ENCODE results near the gene SAP25.

DNA sequence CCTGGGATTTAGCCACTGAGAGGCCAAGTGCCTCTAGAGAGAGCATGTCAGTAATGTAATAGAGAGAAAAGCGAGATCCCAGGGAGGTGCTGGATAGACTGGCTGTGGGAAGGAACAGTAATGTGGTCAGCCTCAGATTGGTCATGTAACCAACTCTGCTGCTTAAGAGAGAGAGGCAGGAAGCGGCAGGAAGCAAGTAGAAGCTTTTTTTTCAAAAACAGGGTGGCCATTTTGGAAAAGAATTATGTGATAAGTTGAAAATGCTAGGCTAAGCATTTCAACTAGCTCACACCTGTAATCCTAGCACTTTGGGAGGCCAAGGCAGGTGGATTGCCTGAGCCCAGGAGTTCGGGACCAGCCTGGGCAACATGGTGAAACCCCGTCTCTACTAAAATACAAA lies 24.7 kb upstream of the SAP25 start:
- TF ChIP-seq, protein P1, sequence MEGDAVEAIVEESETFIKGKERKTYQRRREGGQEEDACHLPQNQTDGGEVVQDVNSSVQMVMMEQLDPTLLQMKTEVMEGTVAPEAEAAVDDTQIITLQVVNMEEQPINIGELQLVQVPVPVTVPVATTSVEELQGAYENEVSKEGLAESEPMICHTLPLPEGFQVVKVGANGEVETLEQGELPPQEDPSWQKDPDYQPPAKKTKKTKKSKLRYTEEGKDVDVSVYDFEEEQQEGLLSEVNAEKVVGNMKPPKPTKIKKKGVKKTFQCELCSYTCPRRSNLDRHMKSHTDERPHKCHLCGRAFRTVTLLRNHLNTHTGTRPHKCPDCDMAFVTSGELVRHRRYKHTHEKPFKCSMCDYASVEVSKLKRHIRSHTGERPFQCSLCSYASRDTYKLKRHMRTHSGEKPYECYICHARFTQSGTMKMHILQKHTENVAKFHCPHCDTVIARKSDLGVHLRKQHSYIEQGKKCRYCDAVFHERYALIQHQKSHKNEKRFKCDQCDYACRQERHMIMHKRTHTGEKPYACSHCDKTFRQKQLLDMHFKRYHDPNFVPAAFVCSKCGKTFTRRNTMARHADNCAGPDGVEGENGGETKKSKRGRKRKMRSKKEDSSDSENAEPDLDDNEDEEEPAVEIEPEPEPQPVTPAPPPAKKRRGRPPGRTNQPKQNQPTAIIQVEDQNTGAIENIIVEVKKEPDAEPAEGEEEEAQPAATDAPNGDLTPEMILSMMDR (IDR thresholded peaks at IDR 0.05) = no peak
- TF ChIP-seq FOSL2 (IDR thresholded peaks at IDR 0.05; ENCODE audit: borderline replicate concordance, low read depth) = no peak
- TF ChIP-seq, protein P2, sequence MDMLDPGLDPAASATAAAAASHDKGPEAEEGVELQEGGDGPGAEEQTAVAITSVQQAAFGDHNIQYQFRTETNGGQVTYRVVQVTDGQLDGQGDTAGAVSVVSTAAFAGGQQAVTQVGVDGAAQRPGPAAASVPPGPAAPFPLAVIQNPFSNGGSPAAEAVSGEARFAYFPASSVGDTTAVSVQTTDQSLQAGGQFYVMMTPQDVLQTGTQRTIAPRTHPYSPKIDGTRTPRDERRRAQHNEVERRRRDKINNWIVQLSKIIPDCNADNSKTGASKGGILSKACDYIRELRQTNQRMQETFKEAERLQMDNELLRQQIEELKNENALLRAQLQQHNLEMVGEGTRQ (IDR thresholded peaks at IDR 0.05; ENCODE audit: borderline replicate concordance, low read depth, low read length) = no peak
- TF ChIP-seq, protein P3, sequence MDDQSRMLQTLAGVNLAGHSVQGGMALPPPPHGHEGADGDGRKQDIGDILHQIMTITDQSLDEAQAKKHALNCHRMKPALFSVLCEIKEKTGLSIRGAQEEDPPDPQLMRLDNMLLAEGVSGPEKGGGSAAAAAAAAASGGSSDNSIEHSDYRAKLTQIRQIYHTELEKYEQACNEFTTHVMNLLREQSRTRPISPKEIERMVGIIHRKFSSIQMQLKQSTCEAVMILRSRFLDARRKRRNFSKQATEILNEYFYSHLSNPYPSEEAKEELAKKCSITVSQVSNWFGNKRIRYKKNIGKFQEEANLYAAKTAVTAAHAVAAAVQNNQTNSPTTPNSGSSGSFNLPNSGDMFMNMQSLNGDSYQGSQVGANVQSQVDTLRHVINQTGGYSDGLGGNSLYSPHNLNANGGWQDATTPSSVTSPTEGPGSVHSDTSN (IDR thresholded peaks at IDR 0.05) = no peak
- TF ChIP-seq EZH2phosphoT487 (IDR thresholded peaks at IDR 0.05; ENCODE audit: borderline replicate concordance, low read depth) = no peak
- TF ChIP-seq JUND (IDR thresholded peaks at IDR 0.05) = no peak
- TF ChIP-seq YY1 (IDR thresholded peaks at IDR 0.05; ENCODE audit: low read depth) = no peak
- TF ChIP-seq, protein P4, sequence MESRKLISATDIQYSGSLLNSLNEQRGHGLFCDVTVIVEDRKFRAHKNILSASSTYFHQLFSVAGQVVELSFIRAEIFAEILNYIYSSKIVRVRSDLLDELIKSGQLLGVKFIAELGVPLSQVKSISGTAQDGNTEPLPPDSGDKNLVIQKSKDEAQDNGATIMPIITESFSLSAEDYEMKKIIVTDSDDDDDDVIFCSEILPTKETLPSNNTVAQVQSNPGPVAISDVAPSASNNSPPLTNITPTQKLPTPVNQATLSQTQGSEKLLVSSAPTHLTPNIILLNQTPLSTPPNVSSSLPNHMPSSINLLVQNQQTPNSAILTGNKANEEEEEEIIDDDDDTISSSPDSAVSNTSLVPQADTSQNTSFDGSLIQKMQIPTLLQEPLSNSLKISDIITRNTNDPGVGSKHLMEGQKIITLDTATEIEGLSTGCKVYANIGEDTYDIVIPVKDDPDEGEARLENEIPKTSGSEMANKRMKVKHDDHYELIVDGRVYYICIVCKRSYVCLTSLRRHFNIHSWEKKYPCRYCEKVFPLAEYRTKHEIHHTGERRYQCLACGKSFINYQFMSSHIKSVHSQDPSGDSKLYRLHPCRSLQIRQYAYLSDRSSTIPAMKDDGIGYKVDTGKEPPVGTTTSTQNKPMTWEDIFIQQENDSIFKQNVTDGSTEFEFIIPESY (IDR thresholded peaks at IDR 0.05; ENCODE audit: borderline replicate concordance, low read depth) = no peak
- no peak for TF ChIP-seq POLR2AphosphoS5 (IDR thresholded peaks at IDR 0.05; ENCODE audit: low read depth, low read length)
- no peak for TF ChIP-seq SIN3A (IDR thresholded peaks at IDR 0.05; ENCODE audit: borderline replicate concordance, low read depth, low read length)
- TF ChIP-seq EP300 (IDR thresholded peaks at IDR 0.05; ENCODE audit: borderline replicate concordance in 1 of 2, low read depth in 1 of 2, low read length in 1 of 2) = no peak

Measured in SK-N-SH (cell line).